NB4 (cell line): ENCODE results near the gene GBA3.

Experiments used
- DNase-seq: peaks from one replicate; pipeline ENCODE4 v3.0.0; 2010; ENCODE audit warnings: low read depth
- H3K4me3 ChIP-seq: one replicate; pipeline ENCODE4 v1.5.1; 2011; ENCODE audit warnings: mild to moderate bottlenecking, low read depth, low read length, moderate library complexity
- CTCF ChIP-seq: IDR thresholded peaks from one replicate; pipeline ENCODE4 v1.5.1; 2012; ENCODE audit warnings: low read depth, low read length
- MYC ChIP-seq: IDR thresholded peaks from 2 replicates; pipeline ENCODE4 v1.6.1; 2011; ENCODE audit warnings: low read depth, low read length
- POLR2A ChIP-seq: IDR thresholded peaks from 2 replicates; pipeline ENCODE4 v1.6.1; 2011; ENCODE audit warnings: mild to moderate bottlenecking; ENCODE audit not compliant: insufficient read length; ENCODE audit errors: extremely low read depth
- TF ChIP-seq, protein P1 (sequence below): IDR thresholded peaks from 2 replicates; pipeline ENCODE4 v1.6.1; 2011; ENCODE audit warnings: low read depth, low read length

Gene GBA3

GRCh38 chr4:22762548-22762947 is 69.8 kb downstream of the GBA3 start:
- H3K4me3 ChIP-seq: no peak overlapping the region
- TF ChIP-seq MYC (no peak), CTCF (no peak), POLR2A (no peak)
- TF ChIP-seq, protein P1, sequence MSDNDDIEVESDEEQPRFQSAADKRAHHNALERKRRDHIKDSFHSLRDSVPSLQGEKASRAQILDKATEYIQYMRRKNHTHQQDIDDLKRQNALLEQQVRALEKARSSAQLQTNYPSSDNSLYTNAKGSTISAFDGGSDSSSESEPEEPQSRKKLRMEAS: no peak
- DNase-seq: no peak

DNA sequence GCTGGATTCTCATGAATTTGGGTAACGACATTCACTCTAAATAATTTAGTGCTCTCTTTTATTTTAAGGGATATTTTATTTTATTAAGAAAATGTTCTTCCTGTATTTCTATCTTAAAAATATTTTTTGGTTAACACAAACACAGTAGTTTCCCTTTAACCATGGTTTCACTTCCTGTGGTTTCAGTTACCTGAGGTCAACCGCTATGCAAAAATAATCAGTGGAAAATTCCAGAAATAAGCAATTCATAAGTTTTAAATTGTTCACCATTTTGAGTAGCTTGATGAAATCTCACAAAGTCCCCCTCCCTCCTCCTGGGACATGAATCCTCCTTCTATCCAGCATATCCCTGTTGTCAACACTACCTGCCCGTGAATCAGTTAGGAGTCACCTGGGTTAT is 71.4 kb downstream of the GBA3 start:
- no peak overlapping the region for H3K4me3 ChIP-seq
- no peak for DNase-seq
- TF ChIP-seq MYC (no peak), CTCF (no peak), POLR2A (no peak)
- TF ChIP-seq, protein P1: no peak

DNA sequence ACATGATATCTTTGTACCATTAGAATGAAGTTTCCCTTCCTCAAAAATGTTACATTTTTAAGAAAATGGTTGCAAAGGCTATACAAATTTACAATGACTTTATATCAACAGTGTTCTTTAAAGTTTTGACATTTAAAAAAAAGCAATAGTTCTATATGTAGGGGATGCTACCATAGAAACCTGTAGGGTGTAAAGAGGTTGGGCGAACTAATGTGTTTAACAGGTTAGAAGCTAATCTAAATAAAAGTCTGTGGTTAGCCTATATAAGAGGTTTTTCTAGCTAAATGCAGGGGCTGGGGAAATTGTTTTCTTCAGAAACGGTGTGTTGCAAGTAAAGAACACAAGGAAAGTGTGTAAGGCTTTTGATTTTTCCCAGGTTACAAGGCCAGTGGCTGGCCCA is 73.3 kb downstream of the GBA3 start:
- no peak for DNase-seq
- no peak overlapping the region for H3K4me3 ChIP-seq
- no peak for TF ChIP-seq CTCF

DNA sequence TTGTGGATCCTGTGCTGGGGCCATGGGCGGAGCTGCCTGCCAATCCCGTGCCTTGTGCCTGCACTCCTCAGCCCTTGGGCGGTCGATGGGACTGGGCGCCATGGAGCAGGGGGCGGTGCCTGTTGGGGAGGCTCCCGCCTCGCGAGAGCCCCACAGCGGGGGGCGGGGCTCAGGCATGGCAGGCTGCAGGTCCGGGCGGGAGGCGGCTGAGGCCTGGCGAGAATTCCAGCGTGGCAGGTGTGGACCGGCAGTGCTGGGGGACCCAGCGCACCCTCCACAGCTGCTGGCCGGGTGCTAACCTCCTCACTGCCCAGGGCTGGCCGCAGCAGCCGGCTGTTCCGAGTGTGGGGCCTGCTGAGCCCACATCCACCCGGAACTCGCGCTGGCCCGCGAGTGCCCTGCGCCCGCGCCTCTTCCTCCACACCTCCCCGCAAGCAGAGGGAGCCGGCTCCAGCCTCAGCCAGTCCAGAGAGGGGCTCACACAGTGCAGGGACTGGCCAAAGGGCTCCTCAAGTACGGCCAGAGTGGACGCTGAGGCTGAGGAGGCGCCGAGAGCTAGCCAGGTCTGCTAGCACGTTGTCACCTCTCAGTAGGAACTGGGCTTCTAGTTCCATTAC is 85.9 kb downstream of the GBA3 start:
- TF ChIP-seq, protein P1: no peak
- TF ChIP-seq CTCF (no peak), MYC (no peak), POLR2A (no peak)
- DNase-seq: no peak
- no peak overlapping the region for H3K4me3 ChIP-seq

DNA sequence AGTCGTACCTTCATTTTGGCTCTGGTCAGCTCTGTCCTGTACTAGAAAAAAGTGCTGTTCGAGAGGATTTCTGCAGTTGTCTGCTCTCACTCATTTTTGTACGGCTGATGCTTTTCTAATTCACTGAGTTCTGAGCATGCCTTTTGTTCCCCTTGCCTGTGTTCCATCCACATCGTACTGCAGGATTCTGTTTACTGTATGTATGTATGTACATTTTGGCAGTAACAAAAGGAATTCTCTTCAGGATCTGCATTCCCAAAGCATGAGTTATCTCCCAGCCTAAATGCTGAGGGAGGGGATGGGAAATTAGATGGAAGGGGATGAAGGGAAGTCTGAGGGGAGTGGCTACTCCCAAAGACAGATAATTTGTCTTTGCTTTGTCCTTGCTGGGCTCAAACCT is 87.6 kb downstream of the GBA3 start:
- TF ChIP-seq, protein P1: no peak
- TF ChIP-seq CTCF (no peak), POLR2A (no peak), MYC (no peak)
- no peak for DNase-seq
- no peak overlapping the region for H3K4me3 ChIP-seq

DNA sequence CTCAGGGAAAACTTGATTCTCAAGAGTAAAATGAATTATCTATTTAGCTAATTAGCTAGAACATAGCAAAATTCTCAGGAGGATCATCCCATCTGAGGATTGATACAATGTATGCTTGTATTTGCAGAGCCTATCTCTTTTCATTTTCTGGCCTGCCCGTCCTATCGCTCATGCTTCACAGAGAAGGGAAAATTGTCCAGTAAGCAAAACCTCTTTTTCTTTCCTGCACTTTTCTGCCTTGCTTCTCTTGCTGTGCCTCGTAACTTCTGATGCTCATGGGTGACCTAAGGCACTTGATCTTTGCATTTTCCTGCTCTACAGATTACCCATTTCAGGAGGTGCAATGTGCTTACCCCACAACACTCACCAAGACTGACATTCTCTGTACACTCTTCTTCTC is 88.1 kb downstream of the GBA3 start:
- TF ChIP-seq CTCF (no peak), POLR2A (no peak), MYC (no peak)
- no peak overlapping the region for H3K4me3 ChIP-seq
- no peak for DNase-seq
